DMS153 treated with DMSO at 0.1 percent for 48 hours (cell line): ENCODE data around the gene GDPD4.

Experiments used
- DNase-seq: peaks from one replicate; lab custom pipeline; 2025; ENCODE audit not compliant: unreplicated experiment; lab: John Stamatoyannopoulos, UW

Gene GDPD4

GRCh38 chr11:77299528-77299993 lies 1.9 kb downstream of the GDPD4 start:
- peak; percentile 89 for DNase-seq

GRCh38 chr11:77294040-77294439 lies 7.4 kb downstream of the GDPD4 start:
- DNase-seq = no peak

GRCh38 chr11:77289737-77290136 lies 11.7 kb downstream of the GDPD4 start:
- DNase-seq = no peak

GRCh38 chr11:77287615-77288273 lies 13.7 kb downstream of the GDPD4 start:
- no peak for DNase-seq

GRCh38 chr11:77287136-77287535 lies 14.3 kb downstream of the GDPD4 start:
- DNase-seq = no peak

- DNase-seq = no peak
These were observed 16.7 kb downstream of the GDPD4 start for GRCh38 chr11:77284476-77285468.

- DNase-seq = no peak
These were observed 18.4 kb downstream of the GDPD4 start for GRCh38 chr11:77283101-77283500.

GRCh38 chr11:77278595-77279506 lies 22.6 kb downstream of the GDPD4 start:
- no peak for DNase-seq

- no peak for DNase-seq
These were observed 25.2 kb downstream of the GDPD4 start for GRCh38 chr11:77276271-77276670.

- DNase-seq = no peak
These were observed 30.6 kb downstream of the GDPD4 start for GRCh38 chr11:77270921-77271320.

GRCh38 chr11:77269484-77270123 lies 31.9 kb downstream of the GDPD4 start:
- DNase-seq = no peak

GRCh38 chr11:77267962-77268361 lies 33.5 kb downstream of the GDPD4 start:
- no peak for DNase-seq

GRCh38 chr11:77266766-77267165 lies 34.7 kb downstream of the GDPD4 start:
- no peak for DNase-seq

GRCh38 chr11:77262803-77263202 lies 38.7 kb downstream of the GDPD4 start:
- no peak for DNase-seq

- no peak for DNase-seq
These were observed 41.8 kb downstream of the GDPD4 start for GRCh38 chr11:77259641-77260040.

GRCh38 chr11:77253690-77254089 lies 47.8 kb downstream of the GDPD4 start:
- no peak for DNase-seq

GRCh38 chr11:77252555-77253270 lies 48.8 kb downstream of the GDPD4 start:
- no peak for DNase-seq

GRCh38 chr11:77250881-77251640 lies 50.4 kb downstream of the GDPD4 start:
- DNase-seq = no peak

- no peak for DNase-seq
These were observed 52.1 kb downstream of the GDPD4 start for GRCh38 chr11:77249427-77249826.
